Thyroid gland (tissue), 4 donors: Measurements from ENCODE around the gene FHIT. TPM values are rescaled to one million over a fixed set of nuclear protein-coding genes. Genes with fewer than 3 reads are reported as not detected.

Experiments used
- DNase-seq, 2 donors: peaks; one replicate each; pipeline ENCODE4 v3.0.0-alpha.2; 2019
- H3K27ac ChIP-seq, 3 donors: fragments of 200-600 bp; sonication (generic); 1 replicate in 2 of 3; 2 replicates in 1 of 3; pipeline ENCODE4 v1.5.1; 2016 to 2019; ENCODE audit warnings: mild to moderate bottlenecking in 1 of 3, moderate library complexity in 1 of 3
- H3K27me3 ChIP-seq: fragments of 200-600 bp; sonication (generic); one replicate; pipeline ENCODE4 v1.5.1; 2019
- H3K36me3 ChIP-seq, 2 donors: fragments of 200-600 bp; sonication (generic); one replicate each; pipeline ENCODE4 v1.5.1; 2016 to 2019
- H3K4me1 ChIP-seq, 2 donors: fragments of 200-600 bp; sonication (generic); one replicate each; pipeline ENCODE4 v1.5.1; 2017 to 2019
- H3K4me3 ChIP-seq, 3 donors: fragments of 200-600 bp; sonication (generic); replicated peaks in 1 of 3; 1 replicate in 2 of 3; 2 replicates in 1 of 3; pipeline ENCODE4 v1.5.1; 2016; ENCODE audit warnings: mild to moderate bottlenecking in 1 of 3
- H3K9me3 ChIP-seq: fragments of 200-600 bp; sonication (generic); one replicate; pipeline ENCODE4 v1.5.1; 2017
- CTCF ChIP-seq, 6 experiments: fragments of 200-600 bp in 3 of 6; fragments of 450-650 bp in 3 of 6; sonication (generic) in 3 of 6; IDR thresholded peaks; one replicate each; pipeline ENCODE4 v1.5.1; 2016 to 2019; ENCODE audit warnings: antibody characterized with exemption in 6 of 6, mild to moderate bottlenecking in 2 of 6, inconsistent platforms in 1 of 6, moderate library complexity in 1 of 6
- POLR2A ChIP-seq, 2 donors: fragments of 450-650 bp; IDR thresholded peaks; one replicate each; pipeline ENCODE4 v1.6.1; 2017; ENCODE audit warnings: antibody characterized with exemption in 2 of 2, mild to moderate bottlenecking in 2 of 2, moderate library complexity in 1 of 2
- WGBS, 2 donors: methylation state at CpG; one replicate each; pipeline ENCODE4 v1.1.5; 2017; 5-methylcytosine and 5-hydroxymethylcytosine counted together
- intact Hi-C: fragments of 100-400 bp; cut with DNase I; formaldehyde crosslinking; loops from one replicate; pipeline ENCODE4 v1.15.1; 2023
- total RNA-seq, 4 donors: library from RNA; depleted of rRNA; stranded (reverse); fragments of >200 nt; gene quantifications; one replicate each; pipeline ENCODE4 v1.2.3, GENCODE V29; 2016

Gene FHIT
- total RNA-seq, 4 donors from 2014 or later, result 12.2 to 18.9 (median 16.2) TPM

GRCh38 chr3:60877188-60877587 is 374.1 kb downstream of the FHIT start:
- H3K27me3 ChIP-seq, result no peaks in the 10 kb centered on the region
- no peak for DNase-seq
- WGBS, 2 donors, result 88 to 100% methylated on average over 1 of the region's 1 CpG
- TF ChIP-seq CTCF (IDR thresholded peaks at IDR 0.05), result no peak
- TF ChIP-seq POLR2A (IDR thresholded peaks at IDR 0.05), result no peak
- no peak overlapping the region for H3K4me3 ChIP-seq
- H3K27ac ChIP-seq, result no peak overlapping the region
- H3K36me3 ChIP-seq, result no peaks in the 10 kb centered on the region
- intact Hi-C loops, result no loop called here
- H3K4me1 ChIP-seq, result no peaks in the 10 kb centered on the region
- no peaks in the 10 kb centered on the region for H3K9me3 ChIP-seq

DNA sequence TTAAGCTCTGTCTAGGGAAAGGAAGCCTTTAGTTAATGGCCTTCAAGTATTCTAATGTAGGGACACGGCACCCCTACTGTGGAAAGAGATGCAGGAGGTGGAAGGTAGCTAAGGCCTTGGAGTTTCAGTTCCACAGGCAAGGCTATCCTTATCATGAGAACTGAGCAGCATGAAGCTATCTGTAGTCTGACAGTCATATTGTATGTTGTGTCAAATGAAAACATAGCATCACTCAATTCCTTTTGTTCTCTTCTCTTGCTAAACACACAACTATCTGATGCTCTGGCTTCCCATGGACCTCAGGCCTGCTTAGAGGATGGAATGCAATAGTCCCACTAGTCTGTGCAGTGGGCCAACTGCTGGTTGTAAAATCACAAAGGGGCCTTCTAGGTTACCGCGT is 380.9 kb downstream of the FHIT start:
- no peaks in the 10 kb centered on the region for H3K9me3 ChIP-seq
- no peak overlapping the region for H3K27ac ChIP-seq
- H3K4me3 ChIP-seq, result no peak overlapping the region
- WGBS, 2 donors, result 91 to 95% methylated on average over 3 of the region's 3 CpGs
- no peaks in the 10 kb centered on the region for H3K4me1 ChIP-seq
- no peaks in the 10 kb centered on the region for H3K36me3 ChIP-seq
- intact Hi-C loops, result no loop called here
- H3K27me3 ChIP-seq, result no peaks in the 10 kb centered on the region
- DNase-seq, result no peak
- TF ChIP-seq CTCF (IDR thresholded peaks at IDR 0.05) (no peak), POLR2A (IDR thresholded peaks at IDR 0.05) (no peak)

DNA sequence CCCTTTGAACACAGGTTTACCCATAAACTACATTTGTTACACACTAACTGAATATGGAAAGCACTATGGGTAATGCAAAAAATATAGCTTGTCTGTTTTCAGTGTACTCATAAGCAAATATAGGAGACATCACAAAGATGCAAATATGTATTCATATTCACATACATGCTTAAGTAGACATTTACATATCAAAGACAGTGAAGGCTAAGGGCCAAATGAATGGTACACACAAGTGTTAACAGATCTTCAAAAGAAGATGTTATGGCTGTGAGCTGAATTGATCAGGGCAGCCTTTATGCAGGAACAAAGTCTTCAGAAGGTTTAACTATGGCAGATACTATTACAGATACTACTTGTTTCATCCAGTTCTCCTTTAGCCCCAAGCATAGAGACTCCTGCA is 384.1 kb downstream of the FHIT start:
- Histone ChIP-seq H3K27me3 (no peaks in the 10 kb centered on the region), H3K36me3 (no peaks in the 10 kb centered on the region), H3K9me3 (no peaks in the 10 kb centered on the region), H3K4me3 (no peak overlapping the region), H3K4me1 (no peaks in the 10 kb centered on the region), H3K27ac (no peak overlapping the region)
- TF ChIP-seq CTCF (IDR thresholded peaks at IDR 0.05) (no peak), POLR2A (IDR thresholded peaks at IDR 0.05) (no peak)
- no peak for DNase-seq
- intact Hi-C loops, result no loop called here

DNA sequence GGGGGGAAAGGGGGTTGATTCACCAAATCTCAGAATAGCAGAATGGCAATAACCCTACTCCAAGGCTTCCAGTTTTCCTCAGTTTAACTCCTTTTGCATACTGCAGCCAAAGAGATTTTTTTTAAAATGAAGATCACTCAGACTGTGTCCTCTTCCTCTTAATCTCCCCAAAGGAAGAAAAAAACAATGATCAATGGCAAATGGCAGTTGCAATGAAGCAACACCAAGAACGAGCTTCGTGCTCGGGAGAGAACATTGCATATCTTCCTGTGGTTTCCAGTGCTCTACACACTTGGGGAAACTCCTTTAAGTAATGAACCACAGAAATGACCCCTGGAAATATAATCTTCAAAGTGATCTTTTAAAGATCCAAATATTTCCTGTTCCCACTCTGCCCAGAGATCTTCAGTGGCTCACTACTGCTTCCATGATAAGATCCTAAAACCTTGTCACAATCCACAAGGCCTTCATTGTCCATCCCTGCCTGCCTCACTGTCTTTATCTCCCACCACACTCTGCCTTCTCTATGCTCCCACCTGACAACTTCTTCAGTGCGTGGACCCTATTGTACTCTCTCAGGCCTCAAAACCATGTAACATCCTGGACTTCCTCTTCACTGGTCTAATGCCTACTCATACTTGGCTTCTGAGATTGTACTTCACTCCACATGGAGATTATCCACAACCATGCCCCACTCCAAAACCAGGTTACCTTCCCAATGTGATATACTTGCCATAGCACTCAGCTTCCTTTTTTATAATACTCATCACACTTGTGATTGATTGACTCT is 394.8 kb downstream of the FHIT start:
- H3K27me3 ChIP-seq, result no peaks in the 10 kb centered on the region
- no peak overlapping the region for H3K4me3 ChIP-seq
- no peak overlapping the region for H3K27ac ChIP-seq
- intact Hi-C loops, result no loop called here
- DNase-seq, result no peak
- H3K36me3 ChIP-seq, result no peaks in the 10 kb centered on the region
- TF ChIP-seq POLR2A (IDR thresholded peaks at IDR 0.05) (no peak), CTCF (IDR thresholded peaks at IDR 0.05) (no peak)
- H3K9me3 ChIP-seq, result no peaks in the 10 kb centered on the region
- no peaks in the 10 kb centered on the region for H3K4me1 ChIP-seq
- WGBS, 2 donors, result 88 to 94% methylated on average over 4 of the region's 4 CpGs

DNA sequence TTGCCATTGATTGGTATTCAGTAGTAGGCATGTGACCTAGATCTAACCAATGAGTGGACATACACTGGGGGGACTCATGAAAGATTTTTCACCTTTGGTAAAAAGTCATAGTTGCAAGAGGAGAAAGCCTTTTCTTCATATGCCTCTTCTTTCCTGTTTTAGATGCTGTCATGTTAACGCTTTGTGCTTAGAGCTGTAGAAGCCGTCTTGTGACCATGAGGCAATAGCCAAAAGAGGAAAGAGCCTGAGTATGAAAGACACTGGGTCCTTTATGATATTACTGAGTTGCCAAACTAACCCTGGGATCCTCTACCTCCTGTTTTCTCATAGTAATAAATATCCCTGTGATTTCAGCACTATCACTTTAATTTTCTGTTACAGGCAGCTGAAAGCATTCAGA is 396.0 kb downstream of the FHIT start:
- no peak for DNase-seq
- no peaks in the 10 kb centered on the region for H3K27me3 ChIP-seq
- H3K4me3 ChIP-seq, result no peak overlapping the region
- 89 to 95% methylated on average over 2 of the region's 2 CpGs for WGBS, 2 donors
- H3K36me3 ChIP-seq, result no peaks in the 10 kb centered on the region
- intact Hi-C loops, result no loop called here
- H3K4me1 ChIP-seq, result no peaks in the 10 kb centered on the region
- no peak overlapping the region for H3K27ac ChIP-seq
- H3K9me3 ChIP-seq, result no peaks in the 10 kb centered on the region
- TF ChIP-seq CTCF (IDR thresholded peaks at IDR 0.05), result no peak
- no peak for TF ChIP-seq POLR2A (IDR thresholded peaks at IDR 0.05)
